GM19467 (cell line): ENCODE results near the gene MOB3A.
"Not testable (repeated sequence)": the region's sequence is repeated elsewhere in the genome, so short reads cannot be mapped to it uniquely, and the experiment has no call there.

Experiments
- ATAC-seq: cut with Tn5 transposase; IDR thresholded peaks from one replicate; pipeline ENCODE4 v1.9.1; 2021; ENCODE audit warnings: mild to moderate bottlenecking, moderate library complexity; ENCODE audit not compliant: unreplicated experiment

Gene MOB3A

GRCh38 chr19:2035590-2035991 lies 60.5 kb downstream of the MOB3A start:
- ATAC-seq, result no peak

GRCh38 chr19:2034729-2035589 lies 61.2 kb downstream of the MOB3A start:
- ATAC-seq, result no peak

GRCh38 chr19:2034253-2034652 lies 61.9 kb downstream of the MOB3A start:
- ATAC-seq, result not testable (repeated sequence)

DNA sequence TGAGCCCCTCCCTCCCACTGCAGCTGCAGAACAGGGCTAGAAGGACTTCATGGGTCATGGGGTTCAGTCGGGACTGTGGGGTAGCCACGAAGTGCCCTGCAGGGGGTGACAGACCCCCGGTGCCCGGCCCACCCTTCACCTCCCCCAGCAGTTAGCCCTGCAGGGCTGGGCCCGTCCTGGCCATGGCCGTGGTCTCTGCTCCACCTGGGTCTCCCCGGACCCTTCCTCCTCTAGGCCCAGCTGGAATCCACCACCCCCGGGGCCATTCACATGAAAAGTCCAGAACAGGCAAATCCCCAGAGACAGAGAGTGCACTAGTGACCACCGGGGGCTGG lies 62.3 kb downstream of the MOB3A start:
- no peak for ATAC-seq

GRCh38 chr19:2033115-2033824 lies 62.9 kb downstream of the MOB3A start:
- no peak for ATAC-seq

DNA sequence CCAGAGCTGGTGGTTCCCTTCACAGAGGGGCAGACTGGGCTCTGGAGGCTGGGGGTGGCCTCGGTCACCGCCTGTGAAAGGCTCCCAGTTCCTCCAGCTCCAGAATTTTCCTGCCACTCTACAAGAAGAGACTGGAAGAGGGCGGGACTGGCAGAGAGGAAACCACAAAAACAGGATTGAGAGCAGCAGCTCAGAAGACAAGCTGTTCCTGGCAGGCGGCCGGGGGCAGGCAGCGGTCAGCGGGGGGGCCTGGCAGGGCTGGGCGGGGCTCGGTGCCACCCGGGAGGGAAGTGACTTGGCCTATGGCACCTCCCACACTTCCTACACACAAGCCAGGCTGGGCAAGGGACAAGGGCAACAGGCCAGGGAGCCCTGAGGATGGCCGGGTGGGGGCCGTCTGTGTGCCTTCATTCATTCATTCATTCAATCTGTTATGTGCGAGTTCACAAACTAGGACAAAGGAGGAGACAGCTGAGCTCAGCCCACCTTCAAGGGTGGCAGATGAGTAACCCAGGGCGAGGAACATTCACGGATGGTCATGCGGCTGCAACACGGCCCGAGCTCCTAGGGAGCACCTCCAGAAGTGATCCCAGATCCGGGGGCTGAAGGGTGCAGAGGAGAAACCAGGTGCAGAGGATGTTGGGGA lies 63.7 kb downstream of the MOB3A start:
- no peak for ATAC-seq

- ATAC-seq, result no peak
These were observed 68.8 kb downstream of the MOB3A start for GRCh38 chr19:2027361-2027760.

DNA sequence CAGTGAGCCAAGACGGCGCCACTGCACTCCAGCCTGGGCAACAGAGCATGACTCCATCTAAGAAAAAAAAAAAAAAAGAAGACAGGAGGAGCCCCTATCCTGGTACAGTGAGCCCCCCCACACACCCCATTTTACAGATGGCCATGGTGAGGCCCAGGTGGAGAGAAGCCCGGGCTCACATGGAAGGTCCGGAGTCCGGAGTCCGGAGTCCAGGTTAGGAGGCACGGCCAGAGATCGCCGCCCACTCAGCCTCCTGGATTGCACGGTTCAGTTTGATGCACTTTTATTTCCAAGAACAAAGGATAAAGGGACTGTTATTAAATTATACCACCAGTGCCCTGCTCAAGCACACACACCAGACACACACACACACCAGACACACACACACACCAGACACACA lies 69.4 kb downstream of the MOB3A start:
- no peak for ATAC-seq

DNA sequence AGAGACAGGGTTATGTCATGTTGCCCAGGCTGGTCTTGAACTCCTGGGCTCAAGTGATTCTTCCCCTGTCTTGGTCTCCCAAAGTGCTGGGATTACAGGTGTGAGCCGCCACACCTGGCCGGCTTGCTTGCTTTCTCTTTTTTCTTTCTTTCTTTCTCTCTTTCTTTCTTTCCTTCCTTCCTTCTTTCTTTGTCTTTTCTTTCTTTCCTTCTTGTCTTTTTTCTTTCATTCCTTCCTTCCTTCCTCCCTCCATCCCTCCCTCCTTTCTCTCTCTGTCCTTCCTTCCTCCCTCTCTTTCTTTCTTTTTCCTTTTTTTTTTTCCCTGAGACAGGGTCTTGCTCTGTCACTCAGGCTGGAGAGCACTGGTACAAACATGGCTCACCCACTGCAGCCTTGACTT lies 73.8 kb downstream of the MOB3A start:
- ATAC-seq, result no peak

- no peak for ATAC-seq
These were observed 74.5 kb downstream of the MOB3A start for GRCh38 chr19:2021453-2022140.
